ENCODE data around the gene UTS2R. TPM values are rescaled to one million over a fixed set of nuclear protein-coding genes. Genes with fewer than 3 reads are reported as not detected.

UTS2R gene
- total and polyA plus RNA-seq, 8 donors, result not detected

- TF ChIP-seq POLR2AphosphoS5 (IDR thresholded peaks at IDR 0.05) (no peak), CTCF (IDR thresholded peaks at IDR 0.05) (no peak), EP300 (IDR thresholded peaks at IDR 0.05) (no peak), POLR2A (IDR thresholded peaks at IDR 0.05) (no peak)
- Histone ChIP-seq H3K27me3 (no peaks in the 10 kb centered on the region), H3K4me3 (no peak overlapping the region), H3K4me1 (peaks cover 6 to 37% (median 27%) of the 10 kb centered on the region in 4 donors), H3K36me3 (peaks cover 4 to 27% (median 20%) of the 10 kb centered on the region in 4 donors), H3K9me3 (no peaks in the 10 kb centered on the region), H3K27ac (no peak overlapping the region)
- intact Hi-C loops (cut with DNase I; ENCODE audit: low total_unique reads), result no loop called here
- 92 to 99% (median 93%) methylated on average over 4 of the region's 4 CpGs for WGBS, 5 donors
- DNase-seq, result no peak
Observed at GRCh38 chr17:82416264-82416663, 44.7 kb downstream of the UTS2R start.

GRCh38 chr17:82416771-82417170 is 45.2 kb downstream of the UTS2R start:
- H3K27me3 ChIP-seq, result no peaks in the 10 kb centered on the region
- no peak for TF ChIP-seq POLR2A (IDR thresholded peaks at IDR 0.05)
- TF ChIP-seq EP300 (IDR thresholded peaks at IDR 0.05), result no peak
- no peak for TF ChIP-seq CTCF (IDR thresholded peaks at IDR 0.05)
- no peak for TF ChIP-seq POLR2AphosphoS5 (IDR thresholded peaks at IDR 0.05)
- H3K4me1 ChIP-seq, result peaks cover 6 to 37% (median 27%) of the 10 kb centered on the region in 4 donors
- H3K4me3 ChIP-seq, result no peak overlapping the region
- intact Hi-C loops (cut with DNase I; ENCODE audit: low total_unique reads), result no loop called here
- H3K27ac ChIP-seq, result no peak overlapping the region
- 83 to 92% (median 91%) methylated on average over 6 of the region's 6 CpGs for WGBS, 5 donors
- peaks cover 10 to 28% (median 25%) of the 10 kb centered on the region in 4 donors for H3K36me3 ChIP-seq
- no peak for DNase-seq
- no peaks in the 10 kb centered on the region for H3K9me3 ChIP-seq

- Histone ChIP-seq H3K4me3 (peak within 1 kb of the TSS; percentile 74 to 92 (median 80)), H3K27ac (peak within 1 kb of the TSS; percentile 92 to 100 (median 93)), H3K36me3 (peaks cover 10 to 39% (median 22%) of the 10 kb centered on the region in 4 donors), H3K9me3 (peaks cover 0 to 7% (median 3%) of the 10 kb centered on the region in 4 donors), H3K4me1 (peaks cover 6 to 37% (median 27%) of the 10 kb centered on the region in 4 donors), H3K27me3 (no peaks in the 10 kb centered on the region)
- intact Hi-C loops (cut with DNase I; ENCODE audit: low total_unique reads), result no loop called here
- peak; percentile 90 to 96 for DNase-seq
- TF ChIP-seq POLR2AphosphoS5 (IDR thresholded peaks at IDR 0.05) (peak in 2 of 3 donors; percentile 21 to 65), CTCF (IDR thresholded peaks at IDR 0.05) (no peak), EP300 (IDR thresholded peaks at IDR 0.05) (no peak)
- WGBS, 5 donors, result 1 to 3% (median 1%) methylated on average over 13 to 107 of the region's 108 CpGs
Observed at GRCh38 chr17:82418001-82418986, 46.7 kb downstream of the UTS2R start, which contains the start of the genes HEXD and OGFOD3. HEXD (plus strand) TSS chr17:82418347; CDS start chr17:82419800, 1,453 bp downstream. OGFOD3 (minus strand) TSS chr17:82418586; CDS start chr17:82418485, 101 bp downstream.

- no peaks in the 10 kb centered on the region for H3K27me3 ChIP-seq
- H3K36me3 ChIP-seq, result peaks cover 10 to 35% (median 18%) of the 10 kb centered on the region in 4 donors
- H3K9me3 ChIP-seq, result peaks cover 0 to 7% (median 3%) of the 10 kb centered on the region in 4 donors
- no peak for DNase-seq
- intact Hi-C loops (cut with DNase I; ENCODE audit: low total_unique reads), result no loop called here
- TF ChIP-seq CTCF (IDR thresholded peaks at IDR 0.05) (no peak), POLR2AphosphoS5 (IDR thresholded peaks at IDR 0.05) (no peak), EP300 (IDR thresholded peaks at IDR 0.05) (no peak), POLR2A (IDR thresholded peaks at IDR 0.05) (no peak)
- peak overlapping the region in 2 of 5 donors; percentile 93 for H3K27ac ChIP-seq
- H3K4me1 ChIP-seq, result peaks cover 6 to 34% (median 23%) of the 10 kb centered on the region in 4 donors
- H3K4me3 ChIP-seq, result peak overlapping the region in 3 of 4 donors; percentile 74 to 92 (median 86)
- 66 to 84% (median 79%) methylated on average over 2 of the region's 2 CpGs for WGBS, 5 donors
Observed at GRCh38 chr17:82419540-82419939, 48.0 kb downstream of the UTS2R start.

All from stomach (tissue), 9 donors.